ENCODE measurements around the gene NDOR1. TPM values are rescaled to one million over a fixed set of nuclear protein-coding genes. Genes with fewer than 3 reads are reported as not detected.

The NDOR1 gene
- total RNA-seq, 3 donors from 2014 or later, result 15.9 to 19.7 (median 19.0) TPM

DNA sequence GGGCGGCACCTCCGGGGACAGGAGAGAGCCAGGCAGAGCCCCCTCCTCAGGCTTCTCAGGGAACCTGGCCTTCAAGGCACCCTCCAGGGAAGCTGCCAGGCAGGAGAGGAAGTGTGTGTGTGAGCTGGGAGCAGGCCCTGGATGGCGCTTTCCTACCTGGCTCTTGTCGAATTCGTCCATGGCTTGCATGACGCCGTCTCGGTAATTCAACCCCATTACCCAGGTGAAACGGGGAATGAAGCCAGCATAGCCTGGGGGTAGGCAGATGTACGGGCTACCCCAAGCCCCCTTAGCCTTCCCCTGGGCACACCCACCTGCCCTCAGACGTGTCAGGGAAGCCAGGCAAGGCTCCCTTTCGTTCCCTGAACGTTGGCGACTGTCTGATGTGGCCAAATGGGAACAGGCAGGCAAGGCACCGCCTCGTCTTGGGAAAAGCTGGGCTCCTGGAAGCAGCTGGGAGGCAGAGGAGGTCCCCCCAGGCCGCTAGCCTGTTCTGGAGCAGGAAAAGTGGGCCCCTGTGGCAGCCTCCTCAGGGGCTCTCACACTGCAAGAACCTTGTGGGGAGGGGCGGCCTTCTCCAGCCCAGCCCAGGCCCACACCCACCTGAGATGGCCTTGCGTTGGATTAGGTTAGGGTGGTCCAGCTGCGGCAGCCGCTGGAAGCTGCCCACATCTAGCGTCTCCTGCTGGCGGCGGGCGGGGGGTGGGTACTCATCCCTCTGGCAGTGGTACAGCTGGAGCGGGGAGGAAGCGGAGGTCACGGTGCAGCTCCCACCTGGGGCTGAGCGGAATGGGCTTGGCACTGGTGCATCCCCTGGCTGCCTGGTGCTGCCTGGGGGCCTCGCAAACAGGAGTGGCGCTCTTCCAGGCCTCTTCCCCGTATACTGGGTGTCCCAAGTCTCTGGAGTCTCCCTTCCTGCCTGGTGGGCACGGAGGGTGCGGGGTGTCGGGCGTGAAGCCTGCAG, 39.3 kb downstream of the NDOR1 start:
- H3K4me1 ChIP-seq (ENCODE audit: low read depth), result peaks cover 19% of the 10 kb centered on the region
- no peak for TF ChIP-seq CTCF (IDR thresholded peaks at IDR 0.05)
- H3K36me3 ChIP-seq (ENCODE audit: low read depth), result peaks cover 4% of the 10 kb centered on the region
- no peaks in the 10 kb centered on the region for H3K9me3 ChIP-seq
- no peak for ATAC-seq
- DNase-seq, result no peak
- intact Hi-C loops (cut with DNase I, micrococcal nuclease), result no loop called here
- no peak overlapping the region for H3K4me3 ChIP-seq

- ATAC-seq (no peak), DNase-seq (no peak)
- H3K9me3 ChIP-seq, result no peaks in the 10 kb centered on the region
- no peak for TF ChIP-seq CTCF (IDR thresholded peaks at IDR 0.05)
- H3K36me3 ChIP-seq (ENCODE audit: low read depth), result peaks cover 4% of the 10 kb centered on the region
- H3K4me1 ChIP-seq (ENCODE audit: low read depth), result peaks cover 15% of the 10 kb centered on the region
- intact Hi-C loops (cut with DNase I, micrococcal nuclease), result no loop called here
- no peak overlapping the region for H3K4me3 ChIP-seq
Measured at GRCh38 chr9:137245450-137246421, 40.2 kb downstream of the NDOR1 start.

DNA sequence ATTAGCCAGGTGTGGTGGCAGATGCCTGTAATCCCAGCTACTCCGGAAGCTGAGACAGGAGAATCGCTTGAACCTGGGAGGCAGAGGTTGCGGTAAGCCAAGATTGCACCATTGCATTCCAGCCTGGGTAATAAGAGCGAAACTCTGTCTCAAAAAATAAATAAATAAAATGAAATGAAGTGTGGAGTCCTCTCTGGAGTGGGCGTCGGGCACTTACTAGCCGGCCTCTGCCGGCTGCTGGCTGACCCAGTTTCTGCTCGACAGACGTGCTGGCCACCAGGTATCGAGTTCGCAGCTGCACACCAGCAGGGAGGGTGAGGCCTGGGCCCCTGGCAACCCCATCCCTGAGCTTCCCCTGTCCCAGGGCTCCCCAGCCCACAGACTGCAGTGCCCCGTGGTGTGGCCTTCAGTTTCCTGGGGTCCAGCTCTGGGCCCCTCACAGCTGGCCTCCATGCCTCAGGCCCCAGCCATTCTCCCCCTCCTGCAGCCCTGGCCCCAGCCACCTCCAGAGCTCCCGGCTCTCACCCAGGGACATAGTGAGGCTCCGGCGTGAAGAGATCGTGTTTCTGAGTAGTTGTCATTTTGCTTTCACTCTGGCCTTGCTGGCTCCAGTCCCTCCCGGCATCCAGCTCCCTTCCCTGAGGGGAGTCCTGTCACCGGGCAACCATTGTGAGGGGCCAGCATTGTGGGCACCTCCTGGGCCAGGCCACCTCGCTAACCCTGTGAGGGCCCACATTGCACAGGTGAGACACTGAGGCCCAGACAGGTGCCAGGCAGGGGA, 41.8 kb downstream of the NDOR1 start:
- intact Hi-C loops (cut with DNase I, micrococcal nuclease), result no loop called here
- Histone ChIP-seq H3K36me3 (ENCODE audit: low read depth) (no peaks in the 10 kb centered on the region), H3K9me3 (no peaks in the 10 kb centered on the region), H3K4me3 (no peak overlapping the region), H3K4me1 (ENCODE audit: low read depth) (peaks cover 9% of the 10 kb centered on the region)
- no peak for DNase-seq
- no peak for ATAC-seq
- TF ChIP-seq CTCF (IDR thresholded peaks at IDR 0.05), result no peak

DNA sequence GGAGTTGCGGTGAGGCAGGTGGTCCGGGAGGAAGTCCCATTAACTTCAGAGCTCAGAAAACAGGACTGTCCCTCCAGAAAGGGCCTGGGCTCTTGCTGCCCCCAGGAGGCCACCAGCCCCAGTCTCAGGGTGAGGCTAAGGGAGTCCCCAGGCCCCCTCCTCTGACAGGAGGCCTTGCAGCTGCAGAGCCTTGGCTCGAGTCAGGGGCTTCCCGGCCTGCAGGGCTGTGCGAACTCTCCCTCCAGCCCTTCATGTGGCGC, 42.3 kb downstream of the NDOR1 start:
- Histone ChIP-seq H3K4me1 (ENCODE audit: low read depth) (peaks cover 8% of the 10 kb centered on the region), H3K9me3 (no peaks in the 10 kb centered on the region), H3K36me3 (ENCODE audit: low read depth) (no peaks in the 10 kb centered on the region), H3K4me3 (no peak overlapping the region)
- no peak for TF ChIP-seq CTCF (IDR thresholded peaks at IDR 0.05)
- intact Hi-C loops (cut with DNase I, micrococcal nuclease), result no loop called here
- no peak for DNase-seq
- no peak for ATAC-seq
